SK-N-SH (cell line): ENCODE measurements around the gene LIPA.

Experiments used
- CHD2 ChIP-seq: fragments of 150-350 bp; IDR thresholded peaks from 2 replicates; pipeline ENCODE4 v1.6.1; 2018; ENCODE audit warnings: low read length; ENCODE audit not compliant: partially characterized antibody
- CTCF ChIP-seq: fragments of 200-600 bp; sonication (generic); IDR thresholded peaks from 2 replicates; pipeline ENCODE4 v1.6.1; 2017; ENCODE audit warnings: antibody characterized with exemption, mild to moderate bottlenecking, moderate library complexity
- EZH2phosphoT487 ChIP-seq: fragments of 200-600 bp; sonication (generic); IDR thresholded peaks from 2 replicates; pipeline ENCODE4 v1.6.1; 2017; ENCODE audit warnings: low read depth, mixed run types, mild to moderate bottlenecking, antibody characterized with exemption, moderate library complexity, borderline replicate concordance
- GABPA ChIP-seq: IDR thresholded peaks from 2 replicates; pipeline ENCODE4 v1.4.0; 2012; ENCODE audit warnings: low read depth, mild to moderate bottlenecking
- GATA2 ChIP-seq: sonication (generic); formaldehyde crosslinking; IDR thresholded peaks from 2 replicates; pipeline ENCODE4 v1.5.0; 2020; ENCODE audit warnings: mild to moderate bottlenecking, missing genetic modification reagents
- MAX ChIP-seq: IDR thresholded peaks from 2 replicates; pipeline ENCODE4 v1.4.0; 2012; ENCODE audit warnings: low read depth
- MXI1 ChIP-seq: IDR thresholded peaks from 2 replicates; pipeline ENCODE4 v1.6.1; 2012; ENCODE audit warnings: mild to moderate bottlenecking, low read depth, low read length, improper control_type of control experiment
- PBX3 ChIP-seq: IDR thresholded peaks from 2 replicates; pipeline ENCODE4; 2012
- POLR2AphosphoS5 ChIP-seq: IDR thresholded peaks from 2 replicates; pipeline ENCODE4 v1.6.1; 2012; ENCODE audit warnings: low read depth, low read length
- RCOR1 ChIP-seq: fragments of 150-350 bp; IDR thresholded peaks from 2 replicates; pipeline ENCODE4 v1.6.1; 2017; ENCODE audit warnings: antibody characterized with exemption, low read length
- REST ChIP-seq: IDR thresholded peaks from 2 replicates; pipeline ENCODE4 v1.6.1; 2012; ENCODE audit warnings: mild to moderate bottlenecking, low read depth, low read length, moderate library complexity
- SIN3A ChIP-seq: IDR thresholded peaks from 2 replicates; pipeline ENCODE4 v1.6.1; 2012; ENCODE audit warnings: low read depth, mild to moderate bottlenecking, low read length, moderate library complexity, borderline replicate concordance
- SMC3 ChIP-seq: IDR thresholded peaks from 2 replicates; pipeline ENCODE4 v1.6.1; 2012; ENCODE audit warnings: low read depth, low read length, improper control_type of control experiment
- TEAD4 ChIP-seq: IDR thresholded peaks from 2 replicates; pipeline ENCODE4 v1.4.0; 2012; ENCODE audit warnings: mild to moderate bottlenecking, borderline replicate concordance; ENCODE audit not compliant: insufficient read depth

GRCh38 chr10:89256340-89256739, 4.8 kb upstream of the LIPA start:
- TF ChIP-seq PBX3 (no peak), POLR2AphosphoS5 (no peak), RCOR1 (no peak), SMC3 (no peak), CTCF (no peak), MAX (no peak), CHD2 (no peak), GATA2 (CRISPR knock-in tag) (no peak), EZH2phosphoT487 (no peak), REST (no peak), GABPA (no peak), TEAD4 (no peak), SIN3A (no peak), MXI1 (no peak)
